Transverse colon (tissue), 4 donors: Measurements from ENCODE around the gene WDR74.

ENCODE experiments used
- CTCF ChIP-seq, 5 experiments: fragments of 200-600 bp in 3 of 5; fragments of 450-650 bp in 2 of 5; sonication (generic) in 3 of 5; IDR thresholded peaks; 1 replicate in 2 of 5; 2 replicates in 3 of 5; pipeline ENCODE4 v1.5.1; 2016 to 2017; ENCODE audit warnings: antibody characterized with exemption in 5 of 5, inconsistent platforms in 3 of 5, mild to moderate bottlenecking in 2 of 5, moderate library complexity in 1 of 5
- EP300 ChIP-seq: sonication (generic); formaldehyde crosslinking; IDR thresholded peaks from one replicate; pipeline ENCODE4 v1.6.1; 2017; ENCODE audit warnings: antibody characterized with exemption, low read depth
- POLR2A ChIP-seq: fragments of 450-650 bp; IDR thresholded peaks from one replicate; pipeline ENCODE4 v1.6.1; 2016; ENCODE audit warnings: antibody characterized with exemption, mild to moderate bottlenecking, moderate library complexity
- POLR2AphosphoS5 ChIP-seq, 3 donors: sonication (generic); formaldehyde crosslinking; IDR thresholded peaks; one replicate each; pipeline ENCODE4 v1.6.1; 2016; ENCODE audit warnings: antibody characterized with exemption in 3 of 3

- TF ChIP-seq POLR2A: no peak
- TF ChIP-seq CTCF (IDR thresholded peaks at IDR 0.05): no peak
- no peak for TF ChIP-seq EP300
- no peak for TF ChIP-seq POLR2AphosphoS5 (IDR thresholded peaks at IDR 0.05)
These were observed 49.0 kb upstream of the WDR74 start for GRCh38 chr11:62888406-62888805.
